GM19438 (cell line): ENCODE measurements around the gene EIF5AL1.
"Not testable (repeated sequence)": the region's sequence is repeated elsewhere in the genome, so short reads cannot be mapped to it uniquely, and the experiment has no call there.

ENCODE experiments used
- ATAC-seq: cut with Tn5 transposase; IDR thresholded peaks from one replicate; pipeline ENCODE4 v1.9.1; 2021; ENCODE audit warnings: low read depth; ENCODE audit not compliant: unreplicated experiment

Gene EIF5AL1

DNA sequence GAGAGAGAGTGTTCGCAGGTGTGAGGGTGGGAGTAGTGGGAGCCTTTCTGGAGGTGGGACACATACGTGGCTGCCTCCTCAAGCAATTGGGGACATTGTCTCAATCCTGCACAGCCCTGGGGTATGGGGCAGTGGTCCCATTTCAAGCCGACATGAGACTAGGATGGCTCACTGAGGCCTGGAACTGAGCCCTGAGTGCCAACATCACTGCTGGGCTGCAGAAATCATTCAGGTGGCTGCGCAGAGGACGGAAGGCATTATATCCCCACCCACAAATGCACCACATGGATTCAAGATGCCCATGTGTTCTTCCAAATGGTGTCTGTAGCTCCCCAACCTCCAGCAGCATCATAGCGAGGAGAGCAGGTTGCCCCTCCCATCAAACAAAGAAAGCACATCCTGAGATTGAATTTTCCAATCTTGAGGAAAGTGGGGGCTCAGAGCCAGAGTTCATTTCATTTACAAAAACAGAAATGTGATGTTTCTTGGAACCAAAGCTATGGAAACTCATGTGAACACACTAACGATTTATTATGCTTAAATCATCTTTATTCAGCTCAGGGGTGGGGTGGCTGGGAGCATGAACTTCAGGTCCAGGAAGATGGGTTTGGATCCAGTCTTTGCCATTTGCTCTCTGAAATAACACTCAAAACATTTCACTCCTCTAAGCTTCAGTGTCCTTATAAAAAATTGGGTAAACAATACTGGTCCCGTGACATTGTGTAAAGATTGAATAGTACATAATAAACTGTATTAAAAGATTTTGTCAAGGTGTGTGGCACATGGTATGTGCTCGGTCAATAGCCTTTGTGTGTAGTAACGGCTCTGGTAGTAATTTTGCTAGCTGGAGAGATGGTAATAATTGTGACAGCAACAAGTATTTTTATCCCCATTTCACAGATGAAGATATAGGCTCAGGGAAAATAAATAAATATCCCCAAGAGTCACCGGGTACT is 43.3 kb downstream of the EIF5AL1 start:
- no peak for ATAC-seq

DNA sequence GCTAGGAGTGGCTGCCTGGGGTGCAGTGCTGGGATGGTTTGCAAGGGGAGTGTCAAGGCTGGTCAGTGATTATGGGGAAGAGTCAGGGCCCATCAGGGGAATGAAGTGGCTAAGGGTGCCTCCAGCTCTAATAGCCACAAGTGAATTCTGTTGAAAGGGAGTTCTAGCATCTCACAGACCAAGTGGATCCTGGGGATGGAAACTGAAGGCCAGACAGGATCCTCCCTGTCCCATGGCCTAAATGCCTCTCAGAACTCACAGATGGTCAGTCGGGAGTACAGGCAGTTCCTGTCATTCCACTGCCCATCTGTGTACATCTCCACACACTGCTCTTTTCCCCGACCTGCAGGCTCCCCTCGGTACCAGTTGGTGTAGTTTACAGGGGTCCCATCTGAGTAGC is 44.6 kb downstream of the EIF5AL1 start:
- ATAC-seq, result not testable (repeated sequence)

DNA sequence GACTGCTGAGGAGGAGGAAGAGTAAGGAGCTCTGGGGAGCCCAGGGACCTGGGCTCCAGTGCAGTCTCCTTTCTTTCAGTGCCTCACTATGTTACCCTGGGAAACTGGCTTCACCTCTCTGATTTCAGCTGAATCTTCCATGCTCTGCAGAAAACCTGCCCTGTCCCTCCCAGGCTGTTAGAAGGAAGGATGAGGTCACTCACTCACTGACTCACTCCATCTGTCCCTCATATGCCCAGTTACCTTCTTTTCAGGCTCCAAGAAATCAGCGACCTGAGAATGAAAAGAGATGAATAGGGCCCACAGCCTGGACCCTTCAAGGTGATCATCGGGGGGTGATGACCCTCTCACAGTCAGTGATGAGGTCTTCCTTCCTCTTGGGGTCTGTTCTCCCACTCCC is 47.4 kb downstream of the EIF5AL1 start:
- ATAC-seq, result no peak

DNA sequence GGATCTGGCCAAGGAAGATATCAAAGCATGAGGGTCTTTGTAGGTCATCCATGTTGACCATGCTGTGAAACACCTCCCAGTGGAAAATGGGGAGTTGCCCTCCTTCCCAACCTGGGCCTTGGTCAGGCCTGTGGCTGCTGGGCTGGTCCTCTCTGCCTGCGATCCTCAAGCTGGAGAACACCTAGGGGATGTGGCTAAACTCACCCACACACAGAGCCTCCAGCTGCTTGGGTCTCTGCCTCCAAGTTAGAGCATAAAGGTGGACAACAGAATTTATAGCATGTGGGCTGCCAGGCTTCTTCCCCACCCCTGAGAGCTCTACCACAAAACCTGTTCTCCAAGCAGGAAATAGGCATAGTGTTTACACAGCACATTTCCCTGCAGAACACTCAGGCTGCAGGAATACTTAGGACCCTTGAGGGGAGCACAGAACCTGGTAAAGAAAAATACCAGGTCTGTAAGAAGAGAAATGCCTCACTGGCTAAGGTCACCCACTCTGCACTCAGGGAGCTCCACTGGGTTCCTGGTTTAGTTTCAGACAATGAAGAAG is 47.9 kb downstream of the EIF5AL1 start, which contains the start of gene SFTPA2:
Gene SFTPA2 (minus strand): TSS at position 248 of the 550 bp plus-strand sequence. CDS start 924 bp downstream, outside the sequence.
- no peak for ATAC-seq

DNA sequence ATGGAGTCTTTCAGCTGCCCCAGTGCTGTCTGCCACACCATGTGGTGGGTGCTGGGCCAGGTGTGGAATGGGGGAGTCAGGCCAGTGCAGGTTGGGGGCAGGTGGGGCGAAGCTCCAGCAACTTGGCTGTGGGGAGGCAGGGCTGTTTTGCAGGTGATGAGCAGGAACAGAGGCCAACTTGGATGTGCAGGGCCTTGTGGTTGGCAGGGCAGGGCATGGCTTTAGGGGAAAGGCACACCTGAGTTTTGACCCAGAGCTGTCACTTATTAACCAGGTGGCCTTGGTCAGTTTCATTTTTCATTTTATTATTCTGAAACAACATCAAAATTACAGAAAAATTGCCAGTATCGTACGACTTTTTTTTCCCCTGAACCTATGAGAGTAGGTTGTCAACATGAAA is 48.9 kb downstream of the EIF5AL1 start:
- ATAC-seq, result no peak

DNA sequence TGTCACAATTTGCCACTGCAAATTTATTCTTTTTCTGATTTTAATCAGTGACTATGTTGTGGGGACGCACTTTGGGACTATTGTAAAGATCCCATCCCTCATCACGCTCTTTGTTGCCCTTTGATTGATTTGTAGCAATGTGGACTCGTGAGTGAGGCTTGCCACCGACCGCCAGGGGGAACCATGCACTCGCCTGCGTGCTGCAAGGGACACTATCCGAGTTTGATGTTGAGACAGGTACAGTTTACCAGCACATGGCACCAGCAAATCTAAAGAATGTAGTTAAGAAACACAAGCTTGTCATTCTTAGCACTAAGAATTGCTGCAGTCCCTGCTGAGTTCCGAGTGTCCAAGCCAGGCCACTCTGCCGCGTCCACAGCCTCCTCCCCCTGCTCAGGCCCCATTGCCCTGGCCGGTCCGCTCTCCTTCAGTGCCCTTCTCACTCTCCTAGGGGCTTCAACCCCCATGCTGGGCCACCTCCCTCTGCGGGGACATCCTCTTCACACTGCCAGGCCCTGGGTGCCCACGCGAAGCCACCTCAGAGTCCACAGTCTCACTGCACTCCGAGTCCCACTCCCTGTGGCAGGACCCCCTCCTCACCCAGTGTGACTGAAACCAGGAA is 49.9 kb downstream of the EIF5AL1 start:
- ATAC-seq, result peak; percentile 55

DNA sequence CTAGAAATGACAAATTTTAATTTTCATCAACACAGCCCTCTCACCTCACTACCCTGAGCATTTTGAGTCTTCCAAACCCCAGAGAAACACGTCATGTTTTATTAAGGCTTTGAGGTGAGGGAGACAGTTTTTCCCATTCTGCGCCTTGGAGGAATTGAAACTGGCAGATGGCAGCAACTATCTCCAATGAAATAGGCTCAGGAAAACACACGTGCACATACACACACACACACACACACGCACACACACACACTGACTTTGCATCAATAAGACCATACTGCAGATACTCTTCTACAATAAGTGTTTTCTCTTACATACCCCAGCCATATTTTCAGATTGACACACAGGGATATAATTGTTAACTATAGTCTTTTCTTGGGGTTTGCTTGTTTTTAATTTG is 51.1 kb downstream of the EIF5AL1 start:
- ATAC-seq, result no peak
